HFFc6 (cell line): ENCODE data around the gene PSMG4. TPM values are rescaled to one million over a fixed set of nuclear protein-coding genes. Genes with fewer than 3 reads are reported as not detected.

ENCODE experiments used
- DNase-seq: peaks from one replicate; pipeline ENCODE4 v3.0.0-alpha.2; 2018
- H3K27ac Mint-ChIP-seq: 2 replicates; pipeline ENCODE4 v1.8.0; 2020; ENCODE audit warnings: mild to moderate bottlenecking, mixed read lengths
- H3K27me3 Mint-ChIP-seq: 2 replicates; pipeline ENCODE4 v1.8.0; 2021; ENCODE audit warnings: mild to moderate bottlenecking, moderate library complexity, mixed read lengths; ENCODE audit not compliant: insufficient read depth
- H3K36me3 Mint-ChIP-seq: 2 replicates; pipeline ENCODE4 v1.8.0; 2021; ENCODE audit warnings: low read depth, mixed read lengths
- H3K4me1 Mint-ChIP-seq: 2 replicates; pipeline ENCODE4 v1.8.0; 2020; ENCODE audit warnings: low read depth, mixed read lengths
- H3K4me3 Mint-ChIP-seq: 2 replicates; pipeline ENCODE4 v1.8.0; 2020; ENCODE audit warnings: mild to moderate bottlenecking, moderate library complexity, mixed read lengths
- H3K9me3 Mint-ChIP-seq: 2 replicates; pipeline ENCODE4 v1.8.0; 2020; ENCODE audit warnings: mild to moderate bottlenecking, mixed read lengths
- total RNA-seq, 6 experiments: library from RNA; stranded (reverse); fragmentation: NEBNext Ultra II Directional; extraction: Animal tissue kit (Norgen Biotek cat#: 25700); gene quantifications; 2 replicates in 1 of 6; 3 replicates in 5 of 6; pipeline ENCODE4 v1.2.3, GENCODE V29; 2021
- TF ChIP-seq, protein P1 (sequence below): fragments of 200-600 bp; sonication (generic); IDR thresholded peaks from 2 replicates; pipeline ENCODE4 v1.5.0; 2021; ENCODE audit warnings: antibody characterized with exemption, mild to moderate bottlenecking

The PSMG4 gene
- total RNA-seq, 6 experiments from 2014 or later: 14.9 to 20.1 (median 17.6) TPM

DNA sequence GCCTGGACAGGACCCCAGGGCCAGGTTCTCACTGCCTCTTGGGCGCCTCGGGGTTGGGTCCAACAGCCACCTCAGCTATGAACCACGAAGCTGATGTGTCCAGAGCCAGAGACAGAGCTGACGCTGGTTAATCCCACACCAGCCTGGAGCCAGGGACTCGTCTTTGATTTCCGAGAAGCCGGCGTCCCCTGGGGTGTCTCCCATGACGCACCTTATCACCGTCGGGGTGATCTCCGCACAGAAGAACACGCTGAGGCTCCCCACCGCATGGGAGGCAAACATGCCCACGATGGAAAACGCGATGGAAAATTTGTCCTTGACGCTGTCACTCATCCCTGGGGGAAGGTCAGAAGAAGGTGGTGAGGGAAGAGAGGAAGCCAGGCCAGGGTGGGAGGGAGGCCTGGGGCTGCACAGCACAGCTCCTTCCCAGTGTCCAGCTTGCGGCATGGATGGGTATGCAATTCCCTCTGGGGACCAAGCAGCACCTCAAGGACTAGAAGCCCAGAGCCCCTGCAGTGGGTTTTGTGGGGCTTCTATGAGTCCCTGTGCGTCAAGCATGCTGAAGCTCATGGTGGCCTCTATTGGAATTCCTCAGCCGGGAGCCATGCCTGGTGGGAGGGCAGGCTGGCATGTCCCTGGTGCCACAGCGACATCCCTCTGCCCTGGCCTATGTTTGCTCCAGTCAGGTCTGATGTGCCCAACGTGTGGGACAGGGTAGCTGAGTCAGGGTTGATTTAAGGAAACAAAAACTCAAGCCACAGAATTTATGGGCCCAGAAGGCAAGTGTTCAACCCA lies 25.1 kb downstream of the PSMG4 start:
- Mint-ChIP-seq H3K27me3 (peaks cover 11% of the 10 kb centered on the region), H3K4me3 (no peak overlapping the region), H3K36me3 (no peaks in the 10 kb centered on the region), H3K27ac (no peak overlapping the region), H3K9me3 (no peaks in the 10 kb centered on the region), H3K4me1 (peaks cover 30% of the 10 kb centered on the region)
- no peak for DNase-seq
- TF ChIP-seq, protein P1, sequence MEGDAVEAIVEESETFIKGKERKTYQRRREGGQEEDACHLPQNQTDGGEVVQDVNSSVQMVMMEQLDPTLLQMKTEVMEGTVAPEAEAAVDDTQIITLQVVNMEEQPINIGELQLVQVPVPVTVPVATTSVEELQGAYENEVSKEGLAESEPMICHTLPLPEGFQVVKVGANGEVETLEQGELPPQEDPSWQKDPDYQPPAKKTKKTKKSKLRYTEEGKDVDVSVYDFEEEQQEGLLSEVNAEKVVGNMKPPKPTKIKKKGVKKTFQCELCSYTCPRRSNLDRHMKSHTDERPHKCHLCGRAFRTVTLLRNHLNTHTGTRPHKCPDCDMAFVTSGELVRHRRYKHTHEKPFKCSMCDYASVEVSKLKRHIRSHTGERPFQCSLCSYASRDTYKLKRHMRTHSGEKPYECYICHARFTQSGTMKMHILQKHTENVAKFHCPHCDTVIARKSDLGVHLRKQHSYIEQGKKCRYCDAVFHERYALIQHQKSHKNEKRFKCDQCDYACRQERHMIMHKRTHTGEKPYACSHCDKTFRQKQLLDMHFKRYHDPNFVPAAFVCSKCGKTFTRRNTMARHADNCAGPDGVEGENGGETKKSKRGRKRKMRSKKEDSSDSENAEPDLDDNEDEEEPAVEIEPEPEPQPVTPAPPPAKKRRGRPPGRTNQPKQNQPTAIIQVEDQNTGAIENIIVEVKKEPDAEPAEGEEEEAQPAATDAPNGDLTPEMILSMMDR: no peak

DNA sequence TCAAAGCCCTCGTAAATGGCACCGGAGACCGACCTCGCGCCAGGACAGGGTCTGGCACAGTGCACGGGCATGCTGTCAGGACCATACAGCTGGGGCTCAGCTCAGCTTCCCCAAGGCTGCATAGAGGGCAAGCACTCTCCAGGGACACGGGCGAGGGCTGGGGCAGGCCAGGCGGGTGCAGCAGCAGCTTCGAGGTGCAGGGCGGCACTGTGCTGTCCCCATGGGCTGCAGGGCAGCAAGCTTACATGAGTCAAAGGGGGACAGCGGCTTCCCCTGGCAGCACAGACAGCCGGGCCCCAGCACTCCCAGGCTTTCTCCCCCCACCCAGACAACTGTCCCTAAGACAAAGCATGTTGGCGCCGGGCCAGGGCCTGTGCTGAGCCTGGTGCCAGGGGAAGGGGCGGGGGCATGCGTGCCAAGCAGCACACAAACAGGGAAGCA lies 25.7 kb downstream of the PSMG4 start:
- Mint-ChIP-seq H3K27ac (no peak overlapping the region), H3K36me3 (no peaks in the 10 kb centered on the region), H3K9me3 (no peaks in the 10 kb centered on the region), H3K27me3 (peaks cover 11% of the 10 kb centered on the region), H3K4me1 (peaks cover 29% of the 10 kb centered on the region), H3K4me3 (no peak overlapping the region)
- no peak for DNase-seq
- TF ChIP-seq, protein P1: no peak

DNA sequence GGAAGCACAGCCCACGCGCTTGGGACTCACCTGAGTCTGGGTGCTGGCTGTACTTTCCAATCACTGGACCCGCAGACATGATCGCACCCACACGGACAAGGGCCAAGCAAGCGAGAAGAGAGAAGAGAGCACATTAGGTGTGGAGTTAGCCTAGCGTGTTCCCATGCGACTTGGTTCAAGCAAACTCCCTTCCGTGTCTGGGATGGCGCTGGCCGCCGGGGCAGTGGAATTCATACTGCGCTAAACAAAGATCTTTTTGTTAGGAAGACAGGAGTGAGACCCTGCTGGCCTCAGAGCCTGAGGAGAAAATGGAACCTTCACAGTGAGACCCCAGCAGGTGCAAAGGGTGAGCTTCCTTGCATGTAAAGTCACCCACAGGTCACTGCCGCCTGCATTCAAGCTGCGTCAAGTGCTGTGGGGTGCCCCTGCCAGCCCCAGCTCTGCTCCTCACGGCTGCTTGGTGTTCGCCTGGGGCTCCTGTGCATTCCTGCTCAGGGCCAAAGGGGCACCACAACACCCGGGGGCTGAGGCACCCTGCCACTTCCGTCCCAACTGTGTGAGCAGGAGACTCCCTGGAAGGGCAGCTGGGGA lies 26.4 kb downstream of the PSMG4 start:
- no peak overlapping the region for H3K4me3 Mint-ChIP-seq
- no peaks in the 10 kb centered on the region for H3K9me3 Mint-ChIP-seq
- no peak for DNase-seq
- H3K36me3 Mint-ChIP-seq: no peaks in the 10 kb centered on the region
- TF ChIP-seq, protein P1: no peak
- no peak overlapping the region for H3K27ac Mint-ChIP-seq
- H3K27me3 Mint-ChIP-seq: peaks cover 11% of the 10 kb centered on the region
- peaks cover 25% of the 10 kb centered on the region for H3K4me1 Mint-ChIP-seq

DNA sequence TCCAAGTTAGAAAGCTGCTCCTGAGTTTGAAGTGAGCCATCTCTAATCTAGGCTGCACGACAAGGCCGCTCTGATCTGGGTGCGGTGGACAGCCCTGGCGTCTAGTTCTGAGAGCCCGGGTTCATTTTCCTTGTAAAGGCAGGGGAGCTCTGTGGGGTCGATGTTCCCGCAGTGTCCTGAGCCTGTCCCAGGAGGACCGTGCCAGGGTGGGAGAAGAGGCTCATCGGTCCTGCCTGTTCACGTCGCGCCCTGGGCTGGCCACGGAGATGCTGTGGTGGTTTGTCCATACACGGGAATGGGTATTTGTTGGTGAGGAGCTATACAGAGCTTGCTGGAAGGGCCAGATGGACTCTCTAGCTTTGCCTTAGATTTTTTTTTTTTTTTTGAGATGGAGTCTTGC lies 27.0 kb downstream of the PSMG4 start:
- peaks cover 24% of the 10 kb centered on the region for H3K4me1 Mint-ChIP-seq
- H3K27me3 Mint-ChIP-seq: peaks cover 14% of the 10 kb centered on the region
- H3K9me3 Mint-ChIP-seq: no peaks in the 10 kb centered on the region
- TF ChIP-seq, protein P1: no peak
- H3K36me3 Mint-ChIP-seq: no peaks in the 10 kb centered on the region
- no peak overlapping the region for H3K27ac Mint-ChIP-seq
- no peak for DNase-seq
- H3K4me3 Mint-ChIP-seq: no peak overlapping the region

DNA sequence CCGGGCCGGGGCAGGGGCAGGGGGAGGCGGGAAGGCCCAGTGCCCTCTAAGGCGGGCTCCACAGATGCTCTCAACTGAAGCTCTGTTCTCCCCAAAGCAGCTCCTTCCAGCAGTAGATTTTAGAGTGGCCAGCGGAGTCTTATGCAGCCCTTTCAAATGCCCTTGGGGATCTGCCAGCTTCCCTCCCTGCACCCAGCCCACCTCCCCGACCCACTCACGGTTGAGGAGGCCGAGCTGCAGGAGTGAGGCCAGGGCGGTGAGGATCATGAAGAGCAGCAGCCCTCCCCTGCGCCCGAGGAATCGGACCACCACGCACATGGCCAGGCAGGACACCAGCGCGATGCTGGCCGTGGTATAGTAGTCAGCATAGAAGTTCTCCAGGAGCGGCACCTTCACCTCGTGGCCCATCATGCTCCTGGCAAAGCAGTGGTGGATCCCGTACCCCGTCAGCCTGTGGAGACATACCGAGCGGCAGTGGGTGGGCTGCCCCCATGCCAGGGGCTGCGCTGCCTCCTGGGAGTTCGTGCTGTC lies 28.0 kb downstream of the PSMG4 start:
- no peak overlapping the region for H3K27ac Mint-ChIP-seq
- H3K4me1 Mint-ChIP-seq: peaks cover 14% of the 10 kb centered on the region
- no peak for DNase-seq
- no peaks in the 10 kb centered on the region for H3K9me3 Mint-ChIP-seq
- TF ChIP-seq, protein P1: no peak
- H3K27me3 Mint-ChIP-seq: peaks cover 15% of the 10 kb centered on the region
- H3K36me3 Mint-ChIP-seq: no peaks in the 10 kb centered on the region
- no peak overlapping the region for H3K4me3 Mint-ChIP-seq
